H9 (cell line): ENCODE data around the gene KIF1A. TPM values are rescaled to one million over a fixed set of nuclear protein-coding genes. Genes with fewer than 3 reads are reported as not detected.
"Not testable (repeated sequence)": the region's sequence is repeated elsewhere in the genome, so short reads cannot be mapped to it uniquely, and the experiment has no call there.

Experiments used
- DNase-seq: peaks from one replicate; pipeline ENCODE4 v3.0.0-alpha.2; 2017
- H2AFZ ChIP-seq: one replicate; pipeline ENCODE4 v1.6.1; 2013; ENCODE audit warnings: mild to moderate bottlenecking, low read length, control low read depth, moderate library complexity
- H2AK5ac ChIP-seq: 2 replicates; pipeline ENCODE4 v1.6.1; 2013; ENCODE audit warnings: low read length, control low read depth, mixed read lengths; ENCODE audit not compliant: insufficient read length
- H2BK120ac ChIP-seq: one replicate; pipeline ENCODE4 v1.6.1; 2013; ENCODE audit warnings: low read depth, mild to moderate bottlenecking, low read length, control low read depth, inconsistent platforms; ENCODE audit not compliant: poor library complexity, severe bottlenecking
- H2BK12ac ChIP-seq: 2 replicates; pipeline ENCODE4 v1.6.1; 2013; ENCODE audit warnings: low read length, control low read depth, mixed read lengths, low read depth; ENCODE audit not compliant: insufficient read length
- H2BK15ac ChIP-seq: 2 replicates; pipeline ENCODE4 v1.6.1; 2013; ENCODE audit warnings: low read depth, low read length, control low read depth
- H2BK20ac ChIP-seq: one replicate; pipeline ENCODE4 v1.6.1; 2013; ENCODE audit warnings: low read depth, mild to moderate bottlenecking, low read length, control low read depth, inconsistent platforms; ENCODE audit not compliant: poor library complexity, severe bottlenecking
- H2BK5ac ChIP-seq: 2 replicates; pipeline ENCODE4 v1.6.1; 2013; ENCODE audit warnings: low read length, control low read depth, mixed read lengths; ENCODE audit not compliant: insufficient read length
- H3K14ac ChIP-seq: 2 replicates; pipeline ENCODE4 v1.6.1; 2013; ENCODE audit warnings: low read length, control low read depth; ENCODE audit not compliant: insufficient read depth
- H3K18ac ChIP-seq: 2 replicates; pipeline ENCODE4 v1.6.1; 2013; ENCODE audit warnings: low read depth, mild to moderate bottlenecking, mixed read lengths, low read length, control low read depth; ENCODE audit not compliant: insufficient read length
- H3K23ac ChIP-seq: 2 replicates; pipeline ENCODE4 v1.6.1; 2013; ENCODE audit warnings: low read length, control low read depth, mixed read lengths, low read depth; ENCODE audit not compliant: insufficient read length
- H3K23me2 ChIP-seq: 2 replicates; pipeline ENCODE4 v1.6.1; 2013; ENCODE audit warnings: low read depth, mild to moderate bottlenecking, mixed read lengths, low read length, control low read depth; ENCODE audit not compliant: insufficient read length, poor library complexity, severe bottlenecking
- H3K27ac ChIP-seq: 2 replicates; pipeline ENCODE4 v1.5.1; 2013; ENCODE audit warnings: low read length, control low read depth, mixed read lengths, low read depth; ENCODE audit not compliant: insufficient read length
- H3K27me3 ChIP-seq: 2 replicates; pipeline ENCODE4 v1.6.1; 2013; ENCODE audit warnings: low read length, control low read depth, inconsistent platforms; ENCODE audit not compliant: insufficient read depth
- H3K4ac ChIP-seq: 2 replicates; pipeline ENCODE4 v1.6.1; 2013; ENCODE audit warnings: low read depth, mild to moderate bottlenecking, control low read depth, inconsistent platforms, low read length, moderate library complexity
- H3K4me1 ChIP-seq: 2 replicates; pipeline ENCODE4 v1.6.1; 2013; ENCODE audit warnings: low read length, control low read depth, inconsistent platforms; ENCODE audit not compliant: insufficient read depth
- H3K4me2 ChIP-seq: 2 replicates; pipeline ENCODE4 v1.6.1; 2013; ENCODE audit warnings: low read length, control low read depth, mixed read lengths; ENCODE audit not compliant: insufficient read length, insufficient read depth
- H3K56ac ChIP-seq: 2 replicates; pipeline ENCODE4 v1.6.1; 2013; ENCODE audit warnings: low read depth, mild to moderate bottlenecking, mixed read lengths, low read length, control low read depth; ENCODE audit not compliant: insufficient read length
- H3K79me1 ChIP-seq: 2 replicates; pipeline ENCODE4 v1.6.1; 2013; ENCODE audit warnings: low read depth, mild to moderate bottlenecking, moderate library complexity, low read length, control low read depth, inconsistent platforms; ENCODE audit not compliant: insufficient read depth, poor library complexity, severe bottlenecking
- H3K79me2 ChIP-seq: 2 replicates; pipeline ENCODE4 v1.6.1; 2013; ENCODE audit warnings: low read length, control low read depth, inconsistent platforms; ENCODE audit not compliant: insufficient read depth
- H3K9ac ChIP-seq: 2 replicates; pipeline ENCODE4 v1.6.1; 2013; ENCODE audit warnings: low read length, control low read depth, mixed read lengths; ENCODE audit not compliant: insufficient read length; ENCODE audit errors: extremely low read depth
- H3K9me3 ChIP-seq: one replicate; pipeline ENCODE4 v1.6.1; 2013; ENCODE audit warnings: low read depth, low read length, inconsistent platforms; ENCODE audit not compliant: control insufficient read depth
- H3T11ph ChIP-seq: one replicate; pipeline ENCODE4 v1.6.1; 2013; ENCODE audit warnings: mild to moderate bottlenecking, low read length, control low read depth, inconsistent platforms
- H4K20me1 ChIP-seq: one replicate; pipeline ENCODE4 v1.6.1; 2013; ENCODE audit not compliant: control insufficient read depth, insufficient read length, insufficient read depth
- H4K5ac ChIP-seq: 2 replicates; pipeline ENCODE4 v1.6.1; 2013; ENCODE audit warnings: low read depth, mild to moderate bottlenecking, mixed read lengths, low read length, control low read depth; ENCODE audit not compliant: insufficient read length
- H4K8ac ChIP-seq: replicated peaks from 2 replicates; pipeline ENCODE4 v1.6.1; 2013; ENCODE audit warnings: low read length, control low read depth, mixed read lengths, low read depth; ENCODE audit not compliant: insufficient read length
- H4K91ac ChIP-seq: 2 replicates; pipeline ENCODE4 v1.6.1; 2013; ENCODE audit warnings: low read depth, mild to moderate bottlenecking, moderate library complexity, mixed read lengths, low read length, control low read depth; ENCODE audit not compliant: insufficient read length
- H3K27ac Mint-ChIP-seq, 3 experiments: 2 replicates in 2 of 3; 3 replicates in 1 of 3; pipeline ENCODE4 v1.8.0; 2020 to 2021; ENCODE audit warnings: mixed read lengths in 3 of 3, mild to moderate bottlenecking in 1 of 3, moderate library complexity in 1 of 3
- H3K27me3 Mint-ChIP-seq: 2 replicates; pipeline ENCODE4 v1.8.0; 2021; ENCODE audit warnings: low read depth, mild to moderate bottlenecking, moderate library complexity, mixed read lengths
- H3K36me3 Mint-ChIP-seq, 3 experiments: 2 replicates in 2 of 3; 3 replicates in 1 of 3; pipeline ENCODE4 v1.8.0; 2020 to 2021; ENCODE audit warnings: low read depth in 3 of 3, mixed read lengths in 3 of 3; ENCODE audit not compliant: insufficient read depth in 1 of 3
- H3K4me1 Mint-ChIP-seq, 2 experiments: 2 replicates each; pipeline ENCODE4 v1.8.0; 2020; ENCODE audit warnings: mixed read lengths in 2 of 2
- H3K4me3 Mint-ChIP-seq, 2 experiments: 2 replicates in 1 of 2; 3 replicates in 1 of 2; pipeline ENCODE4 v1.8.0; 2020 to 2021; ENCODE audit warnings: mild to moderate bottlenecking in 2 of 2, mixed read lengths in 2 of 2, moderate library complexity in 1 of 2
- H3K9me3 Mint-ChIP-seq, 2 experiments: 2 replicates in 1 of 2; 3 replicates in 1 of 2; pipeline ENCODE4 v1.8.0; 2020; ENCODE audit warnings: mild to moderate bottlenecking in 2 of 2, mixed read lengths in 2 of 2, moderate library complexity in 1 of 2
- CTCF ChIP-seq: fragments of 200-600 bp; sonication (generic); conservative IDR thresholded peaks from 3 replicates; pipeline ENCODE4 v1.8.0; 2021; ENCODE audit warnings: antibody characterized with exemption, mild to moderate bottlenecking
- WGBS: extraction: QIAGEN DNeasy Blood & Tissue Kit; methylation state at CpG from one replicate; pipeline ENCODE4 v1.1.7; 2013; ENCODE audit warnings: missing lambda C conversion rate, low lambda C conversion rate, mixed read lengths; ENCODE audit not compliant: insufficient read length; ENCODE audit errors: extremely low coverage; 5-methylcytosine and 5-hydroxymethylcytosine counted together
- total RNA-seq: library from RNA; stranded (reverse); gene quantifications from 2 replicates; pipeline ENCODE4 v1.2.1, GENCODE V29; 2021

KIF1A gene
- total RNA-seq, 1 experiment from 2014 or later: 204 TPM

GRCh38 chr2:240701091-240701735 lies 118.8 kb downstream of the KIF1A start:
- no peaks in the 10 kb centered on the region for H3K4me1 ChIP-seq
- no peaks in the 10 kb centered on the region for H3K36me3 Mint-ChIP-seq
- no peaks in the 10 kb centered on the region for H3K27me3 ChIP-seq
- H2AK5ac ChIP-seq: no peak overlapping the region
- no peak overlapping the region for H3K23ac ChIP-seq
- no peaks in the 10 kb centered on the region; a peak in 1 of 4 replicates for H3K4me1 Mint-ChIP-seq
- H3K27me3 Mint-ChIP-seq: peaks cover 8% of the 10 kb centered on the region
- no peaks in the 10 kb centered on the region for H3K9me3 ChIP-seq
- H3T11ph ChIP-seq: no peak overlapping the region
- no peak for DNase-seq
- H3K9me3 Mint-ChIP-seq: no peaks in the 10 kb centered on the region
- no peaks in the 10 kb centered on the region for H3K23me2 ChIP-seq
- no peaks in the 10 kb centered on the region for H3K79me1 ChIP-seq
- WGBS: no CpG with 5 or more reads among the region's 67 CpGs
- no peak for TF ChIP-seq CTCF
- no peak overlapping the region for H4K91ac ChIP-seq
- no peak overlapping the region for H3K18ac ChIP-seq
- H4K5ac ChIP-seq: no peak overlapping the region
- no peak overlapping the region for H3K4me3 Mint-ChIP-seq
- no peak overlapping the region for H2BK5ac ChIP-seq
- H2AFZ ChIP-seq: no peak overlapping the region
- H4K20me1 ChIP-seq: no peaks in the 10 kb centered on the region
- no peak overlapping the region for H2BK15ac ChIP-seq
- no peak overlapping the region for H3K56ac ChIP-seq
- H2BK20ac ChIP-seq: no peak overlapping the region
- H3K4me2 ChIP-seq: no peak overlapping the region
- no peak overlapping the region for H3K27ac Mint-ChIP-seq
- no peak overlapping the region for H3K14ac ChIP-seq
- H2BK120ac ChIP-seq: no peak overlapping the region
- no peak overlapping the region for H4K8ac ChIP-seq
- H3K9ac ChIP-seq: no peak overlapping the region
- no peak overlapping the region for H3K27ac ChIP-seq
- H3K4ac ChIP-seq: no peak overlapping the region
- no peak overlapping the region for H2BK12ac ChIP-seq
- H3K79me2 ChIP-seq: no peaks in the 10 kb centered on the region

- WGBS: no CpG with 5 or more reads among the region's 21 CpGs
- H3K9me3 Mint-ChIP-seq, H3K79me1 ChIP-seq, H3K23me2 ChIP-seq, H4K91ac ChIP-seq, H3K56ac ChIP-seq, H2BK20ac ChIP-seq, H3K9ac ChIP-seq, H3K4me2 ChIP-seq, H3K4me1 ChIP-seq, H3K27ac Mint-ChIP-seq, H3K18ac ChIP-seq, H4K8ac ChIP-seq, H2BK12ac ChIP-seq, H2AK5ac ChIP-seq, H2BK120ac ChIP-seq, H3K27me3 ChIP-seq, H3K14ac ChIP-seq, H2BK5ac ChIP-seq, H3K36me3 Mint-ChIP-seq, H3K79me2 ChIP-seq, H3K4me3 Mint-ChIP-seq, H2BK15ac ChIP-seq, H3T11ph ChIP-seq, H3K23ac ChIP-seq, H3K27me3 Mint-ChIP-seq, H2AFZ ChIP-seq, H4K5ac ChIP-seq, H4K20me1 ChIP-seq, DNase-seq, H3K9me3 ChIP-seq, H3K4ac ChIP-seq, H3K27ac ChIP-seq, H3K4me1 Mint-ChIP-seq: not testable (repeated sequence)
Measured at GRCh38 chr2:240700616-240701015, 119.4 kb downstream of the KIF1A start.
